ENCODE data around the gene APBA1.

The APBA1 gene

DNA sequence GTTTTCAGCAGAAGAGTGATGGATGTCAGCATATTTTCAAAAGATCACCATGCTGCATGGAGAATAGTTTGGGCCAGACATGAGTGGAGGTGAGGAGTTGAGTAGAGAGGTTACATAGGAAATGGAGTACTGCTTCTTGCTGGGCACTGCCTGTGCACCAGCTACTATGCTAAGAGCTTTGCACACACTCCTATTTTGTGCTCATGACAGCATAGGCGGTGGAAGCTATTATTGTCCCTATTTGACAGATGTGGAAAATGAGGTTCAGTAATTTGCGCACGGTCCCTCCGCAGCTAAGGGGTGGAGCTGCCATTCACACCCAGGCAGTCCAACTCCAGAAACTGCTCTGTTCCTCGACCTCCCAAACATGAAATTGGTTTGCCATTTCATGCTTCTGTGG is 279.3 kb downstream of the APBA1 start:
- no peak for DNase-seq

GRCh38 chr9:69391946-69392345 is 280.2 kb downstream of the APBA1 start:
- DNase-seq = no peak

- no peak for DNase-seq
Measured at GRCh38 chr9:69391487-69391886, 280.7 kb downstream of the APBA1 start.

- DNase-seq = peak; percentile 6
Measured at GRCh38 chr9:69389437-69389995, 282.7 kb downstream of the APBA1 start.

DNA sequence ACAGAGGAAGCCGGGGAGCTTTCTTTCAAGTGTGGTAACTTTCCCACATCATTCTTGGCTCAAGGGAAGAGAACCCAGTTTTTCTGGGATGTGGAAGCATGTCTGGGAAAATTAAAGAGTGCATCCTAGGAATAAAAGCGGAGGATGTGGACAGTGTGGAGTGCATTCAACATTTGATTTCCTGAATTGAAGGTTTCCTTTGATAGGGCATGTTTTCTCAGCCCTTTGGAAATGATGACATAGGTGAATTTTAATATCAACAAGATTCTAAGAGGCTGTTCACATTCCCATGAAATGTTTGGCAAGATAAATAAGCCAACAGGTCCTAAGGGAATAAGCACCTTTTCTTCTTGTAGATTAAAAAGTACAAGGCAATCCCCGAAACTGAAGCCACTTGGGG is 283.6 kb downstream of the APBA1 start:
- peak; percentile 24 for DNase-seq

- DNase-seq = no peak
Measured at GRCh38 chr9:69386651-69387050, 285.5 kb downstream of the APBA1 start.

GRCh38 chr9:69385581-69386033 is 286.6 kb downstream of the APBA1 start:
- DNase-seq = peak; percentile 39

DNA sequence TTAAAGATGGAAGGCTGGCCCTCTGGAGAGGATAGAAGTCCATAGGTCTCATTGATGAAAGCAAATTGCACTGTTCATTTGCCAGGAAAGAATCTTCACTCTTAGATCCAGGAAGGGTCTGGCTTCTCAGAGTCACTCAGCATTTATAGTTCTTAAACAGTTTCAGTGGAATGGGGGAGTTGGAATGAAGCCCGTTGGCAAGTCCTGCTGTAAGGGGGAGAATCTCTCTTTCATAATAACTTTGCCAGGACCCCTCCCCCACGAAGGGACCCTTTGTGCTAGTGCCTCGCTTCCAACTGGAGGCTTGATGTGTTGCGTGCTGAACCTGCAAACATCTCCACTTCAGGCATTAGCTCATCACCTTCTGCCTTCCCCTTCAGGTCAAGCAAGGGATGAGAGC is 290.0 kb downstream of the APBA1 start:
- no peak for DNase-seq

DNA sequence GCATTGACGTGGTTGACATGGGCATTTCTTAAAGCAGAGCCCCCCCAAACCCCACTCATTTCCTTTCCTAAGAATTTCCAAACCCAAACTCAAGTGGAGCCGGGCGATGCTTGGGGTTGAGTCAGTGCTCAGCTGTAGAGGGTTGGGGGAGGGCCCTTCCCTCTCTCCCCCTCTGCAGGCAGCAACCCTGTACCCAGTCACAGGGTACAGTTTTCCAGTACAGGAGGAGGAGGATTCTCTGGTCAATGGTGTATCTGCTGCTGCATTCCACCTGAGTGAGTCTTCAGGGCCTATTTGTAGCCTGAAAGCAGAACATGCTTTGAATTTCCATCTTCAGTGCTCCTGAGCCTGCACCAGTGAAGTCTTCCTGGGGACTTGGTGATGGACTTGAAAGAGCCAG is 291.4 kb downstream of the APBA1 start:
- no peak for DNase-seq

- DNase-seq = no peak
Measured at GRCh38 chr9:69380301-69380700, 291.9 kb downstream of the APBA1 start.

DNA sequence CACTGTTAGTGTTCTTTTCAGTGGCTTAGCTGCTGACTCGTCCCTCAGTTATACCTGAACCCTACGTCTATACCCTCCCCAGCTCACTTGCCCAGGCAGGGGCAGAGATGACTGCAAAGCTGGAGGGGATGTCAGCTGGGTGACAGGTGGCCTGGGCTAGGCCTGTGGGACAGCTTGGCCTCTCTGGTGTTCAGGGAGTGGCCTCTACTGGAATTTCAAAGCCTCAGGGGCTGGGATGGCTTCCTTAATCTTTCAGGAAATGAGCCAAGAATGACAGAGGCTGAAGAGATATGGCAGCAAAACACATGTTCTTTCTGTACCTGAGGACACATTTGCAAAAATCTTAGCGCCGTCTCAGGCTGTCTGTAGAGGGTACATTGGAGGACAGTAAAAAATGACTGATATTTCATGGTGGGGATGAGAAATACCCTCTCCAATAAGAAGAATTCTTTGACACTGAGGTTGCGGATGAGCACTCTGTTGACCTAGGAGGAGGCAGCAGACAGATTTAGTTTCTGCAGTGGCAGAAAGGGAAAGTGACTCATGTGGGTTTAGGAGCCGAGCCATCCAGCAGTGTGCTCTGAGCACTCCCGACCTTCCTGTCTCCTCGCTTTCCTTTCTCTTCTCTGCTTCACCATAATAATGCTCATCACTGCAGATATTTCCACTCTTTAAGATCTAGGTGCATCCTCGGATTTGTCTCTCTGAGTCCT is 292.7 kb downstream of the APBA1 start:
- no peak for DNase-seq

DNA sequence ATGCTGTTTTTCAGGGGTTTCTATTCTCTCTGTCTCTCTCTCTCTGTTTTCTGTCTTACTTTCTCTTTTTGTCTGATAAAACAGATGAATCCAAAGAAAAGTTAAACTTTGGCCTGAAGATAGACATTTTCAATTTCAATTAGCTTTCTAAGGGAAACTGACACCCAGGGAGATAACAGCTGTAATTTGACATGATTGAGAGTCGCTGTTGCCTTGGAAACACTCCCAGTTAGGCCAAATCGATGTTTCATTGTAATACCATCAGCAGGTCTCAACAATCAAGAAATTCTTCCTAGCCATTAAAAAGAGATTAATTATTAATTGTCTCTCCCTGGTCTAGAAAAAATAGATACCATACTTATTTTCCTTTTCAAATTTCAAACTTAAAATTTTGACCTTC is 294.2 kb downstream of the APBA1 start:
- DNase-seq = no peak
